B cell (primary cell): Measurements from ENCODE around the gene SPAAR.

ENCODE experiments used
- CTCF ChIP-seq: fragments of 200-600 bp; IDR thresholded peaks from one replicate; pipeline ENCODE4 v1.8.0; 2022; ENCODE audit warnings: antibody characterized with exemption, mild to moderate bottlenecking
- EZH2 ChIP-seq: IDR thresholded peaks from 2 replicates; pipeline ENCODE4 v1.6.1; 2012; ENCODE audit warnings: borderline replicate concordance, low read depth, mild to moderate bottlenecking, moderate library complexity, low read length; ENCODE audit not compliant: insufficient read depth, poor library complexity, severe bottlenecking

- TF ChIP-seq CTCF (no peak), EZH2 (no peak)
These were observed 47.4 kb downstream of the SPAAR start for GRCh38 chr9:35956651-35957050.
